Brain microvascular endothelial cell (primary cell): ENCODE measurements around the gene TBX6.
"Not testable (repeated sequence)": the region's sequence is repeated elsewhere in the genome, so short reads cannot be mapped to it uniquely, and the experiment has no call there.

Source experiments
- DNase-seq: peaks from one replicate; pipeline ENCODE4 v3.0.0-alpha.2; 2020
- H3K27ac ChIP-seq: fragments of 250-450 bp; sonication (Bioruptor Pico); 2 replicates; pipeline ENCODE4 v1.5.1; 2020; ENCODE audit warnings: mild to moderate bottlenecking, moderate library complexity
- H3K27me3 ChIP-seq: fragments of 250-450 bp; sonication (Bioruptor Pico); replicated peaks from 2 replicates; pipeline ENCODE4 v1.5.1; 2020; ENCODE audit warnings: mild to moderate bottlenecking
- H3K36me3 ChIP-seq: fragments of 250-450 bp; sonication (Bioruptor Pico); replicated peaks from 2 replicates; pipeline ENCODE4 v1.5.1; 2020; ENCODE audit warnings: mild to moderate bottlenecking
- H3K4me3 ChIP-seq: 2 replicates; pipeline ENCODE4 v1.5.1; 2011; ENCODE audit warnings: low read depth, mild to moderate bottlenecking, control low read depth, low read length, moderate library complexity
- in situ Hi-C: cut with HindIII; loops from 2 replicates; pipeline ENCODE4 v1.10.0; 2017; ENCODE audit warnings: low sequenced_read_pairs, low pct_ligation_motif_present
- TF ChIP-seq, protein P1 (sequence below): IDR thresholded peaks from 2 replicates; pipeline ENCODE4 v1.5.1; 2011; ENCODE audit warnings: low read depth, mild to moderate bottlenecking, moderate library complexity, low read length, control low read depth, inconsistent platforms; ENCODE audit errors: missing control alignments

TBX6 gene

GRCh38 chr16:30052671-30053372, 38.9 kb downstream of the TBX6 start:
- in situ Hi-C loops, result no loop called here

DNA sequence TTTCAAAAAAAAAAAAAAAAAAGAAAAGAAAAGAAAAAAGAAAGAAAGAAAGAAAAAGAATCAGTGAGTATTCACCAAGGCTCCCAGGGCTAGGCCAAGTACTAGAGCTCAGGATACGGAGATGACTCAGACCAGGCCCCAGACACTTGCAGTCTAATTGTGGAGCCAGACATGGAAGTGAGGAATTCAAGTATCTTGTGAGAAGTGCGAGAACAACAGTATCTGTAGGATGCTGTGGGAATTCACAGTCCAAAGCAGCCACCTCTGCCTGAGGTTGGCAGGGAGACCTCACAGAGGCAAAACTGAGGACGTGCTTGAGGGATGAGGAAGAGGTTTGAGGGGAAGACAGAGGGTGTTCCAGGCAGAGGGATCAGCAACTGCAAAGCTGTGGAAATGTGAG, 40.2 kb downstream of the TBX6 start:
- Histone ChIP-seq H3K27ac (peak overlapping the region; percentile 76), H3K4me3 (no peak overlapping the region), H3K27me3 (no peaks in the 10 kb centered on the region), H3K36me3 (no peaks in the 10 kb centered on the region)
- TF ChIP-seq, protein P1, sequence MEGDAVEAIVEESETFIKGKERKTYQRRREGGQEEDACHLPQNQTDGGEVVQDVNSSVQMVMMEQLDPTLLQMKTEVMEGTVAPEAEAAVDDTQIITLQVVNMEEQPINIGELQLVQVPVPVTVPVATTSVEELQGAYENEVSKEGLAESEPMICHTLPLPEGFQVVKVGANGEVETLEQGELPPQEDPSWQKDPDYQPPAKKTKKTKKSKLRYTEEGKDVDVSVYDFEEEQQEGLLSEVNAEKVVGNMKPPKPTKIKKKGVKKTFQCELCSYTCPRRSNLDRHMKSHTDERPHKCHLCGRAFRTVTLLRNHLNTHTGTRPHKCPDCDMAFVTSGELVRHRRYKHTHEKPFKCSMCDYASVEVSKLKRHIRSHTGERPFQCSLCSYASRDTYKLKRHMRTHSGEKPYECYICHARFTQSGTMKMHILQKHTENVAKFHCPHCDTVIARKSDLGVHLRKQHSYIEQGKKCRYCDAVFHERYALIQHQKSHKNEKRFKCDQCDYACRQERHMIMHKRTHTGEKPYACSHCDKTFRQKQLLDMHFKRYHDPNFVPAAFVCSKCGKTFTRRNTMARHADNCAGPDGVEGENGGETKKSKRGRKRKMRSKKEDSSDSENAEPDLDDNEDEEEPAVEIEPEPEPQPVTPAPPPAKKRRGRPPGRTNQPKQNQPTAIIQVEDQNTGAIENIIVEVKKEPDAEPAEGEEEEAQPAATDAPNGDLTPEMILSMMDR, result no peak
- in situ Hi-C loops, result no loop called here
- peak; percentile 82 for DNase-seq

More at GRCh38 chr16:30052671-30053372, 38.9 kb downstream of the TBX6 start:
- peak overlapping the region; percentile 79 for H3K4me3 ChIP-seq
- no peaks in the 10 kb centered on the region for H3K36me3 ChIP-seq
- no peaks in the 10 kb centered on the region for H3K27me3 ChIP-seq
- DNase-seq, result peak; percentile 91
- TF ChIP-seq, protein P1, result no peak
- peak overlapping the region; percentile 59 for H3K27ac ChIP-seq

DNA sequence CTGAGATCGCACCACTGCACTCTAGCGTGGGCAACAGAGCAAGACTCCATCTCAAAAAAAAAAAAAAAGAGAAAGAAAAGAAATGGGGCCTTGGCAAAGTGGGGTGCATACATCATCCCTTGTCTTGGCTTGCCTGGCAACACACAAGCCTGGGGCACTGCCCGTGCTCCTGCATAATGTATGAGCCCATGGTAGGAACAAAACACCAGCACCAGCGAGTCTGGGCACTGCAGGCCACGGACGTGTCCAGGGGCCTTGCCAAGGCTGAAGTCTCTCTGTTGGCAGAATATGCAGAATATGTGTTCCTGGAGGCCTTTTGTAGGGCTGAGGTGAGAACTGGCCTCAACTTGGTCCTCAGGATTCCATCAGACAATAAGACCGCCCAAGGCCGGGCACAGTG, 41.9 kb downstream of the TBX6 start:
- no peak for DNase-seq
- Histone ChIP-seq H3K27me3 (no peaks in the 10 kb centered on the region), H3K27ac (no peak overlapping the region), H3K36me3 (no peaks in the 10 kb centered on the region), H3K4me3 (no peak overlapping the region)
- TF ChIP-seq, protein P1, result no peak
- in situ Hi-C loops, result no loop called here

- in situ Hi-C loops, result no loop called here
- DNase-seq, result no peak
- H3K27ac ChIP-seq, result no peak overlapping the region
These were observed 45.1 kb downstream of the TBX6 start for GRCh38 chr16:30046588-30046987.

GRCh38 chr16:30046178-30046577, 45.5 kb downstream of the TBX6 start:
- Histone ChIP-seq H3K27me3 (no peaks in the 10 kb centered on the region), H3K27ac (no peak overlapping the region), H3K4me3 (no peak overlapping the region), H3K36me3 (no peaks in the 10 kb centered on the region)
- TF ChIP-seq, protein P1, result no peak
- DNase-seq, result no peak
- in situ Hi-C loops, result no loop called here

More at GRCh38 chr16:30046588-30046987, 45.1 kb downstream of the TBX6 start:
- Histone ChIP-seq H3K36me3 (no peaks in the 10 kb centered on the region), H3K27me3 (no peaks in the 10 kb centered on the region), H3K4me3 (no peak overlapping the region)
- TF ChIP-seq, protein P1, result no peak

GRCh38 chr16:30041841-30042240, 49.9 kb downstream of the TBX6 start:
- Histone ChIP-seq H3K27me3 (no peaks in the 10 kb centered on the region), H3K36me3 (no peaks in the 10 kb centered on the region), H3K4me3 (no peak overlapping the region), H3K27ac (no peak overlapping the region)
- TF ChIP-seq, protein P1, result peak; percentile 33
- no peak for DNase-seq
- in situ Hi-C loops, result no loop called here

GRCh38 chr16:30040690-30041089, 51.0 kb downstream of the TBX6 start:
- H3K27me3 ChIP-seq, DNase-seq, H3K4me3 ChIP-seq, in situ Hi-C loops, H3K27ac ChIP-seq, H3K36me3 ChIP-seq: not testable (repeated sequence)
